HEK293 (cell line): ENCODE measurements around the gene MAPKAP1.

Experiments
- BCL11A ChIP-seq: fragments of 450-650 bp; formaldehyde crosslinking; IDR thresholded peaks from 2 replicates; pipeline ENCODE4 v1.5.1; 2016; ENCODE audit warnings: low read depth, missing biosample characterization, missing genetic modification characterization
- BCL11B ChIP-seq: fragments of 450-650 bp; formaldehyde crosslinking; IDR thresholded peaks from 2 replicates; pipeline ENCODE4 v1.5.1; 2016; ENCODE audit warnings: low read depth, missing biosample characterization, missing genetic modification characterization
- BCL6B ChIP-seq: fragments of 450-650 bp; formaldehyde crosslinking; IDR thresholded peaks from 2 replicates; pipeline ENCODE4 v1.5.1; 2017; ENCODE audit warnings: missing biosample characterization, missing genetic modification characterization
- MYNN ChIP-seq: fragments of 450-650 bp; formaldehyde crosslinking; IDR thresholded peaks from 2 replicates; pipeline ENCODE4 v1.5.1; 2016; ENCODE audit warnings: missing biosample characterization, missing genetic modification characterization, borderline replicate concordance
- PATZ1 ChIP-seq: fragments of 450-650 bp; formaldehyde crosslinking; IDR thresholded peaks from 2 replicates; pipeline ENCODE4 v1.5.1; 2016; ENCODE audit warnings: missing biosample characterization, missing genetic modification characterization
- PRDM2 ChIP-seq: fragments of 450-650 bp; formaldehyde crosslinking; IDR thresholded peaks from 2 replicates; pipeline ENCODE4 v1.5.1; 2016; ENCODE audit warnings: missing biosample characterization, missing genetic modification characterization, borderline replicate concordance
- PRDM6 ChIP-seq: fragments of 450-650 bp; formaldehyde crosslinking; IDR thresholded peaks from 2 replicates; pipeline ENCODE4 v1.5.1; 2017; ENCODE audit warnings: missing biosample characterization, missing genetic modification characterization
- SP7 ChIP-seq: fragments of 450-650 bp; formaldehyde crosslinking; IDR thresholded peaks from 2 replicates; pipeline ENCODE4 v1.5.1; 2016; ENCODE audit warnings: missing biosample characterization, missing genetic modification characterization
- ZBTB44 ChIP-seq: fragments of 450-650 bp; IDR thresholded peaks from 2 replicates; pipeline ENCODE4 v1.5.1; 2018; ENCODE audit warnings: missing biosample characterization, mild to moderate bottlenecking, missing genetic modification characterization
- ZNF138 ChIP-seq: fragments of 450-650 bp; formaldehyde crosslinking; IDR thresholded peaks from 2 replicates; pipeline ENCODE4 v1.5.1; 2016; ENCODE audit warnings: missing biosample characterization, missing genetic modification characterization, borderline replicate concordance
- ZNF148 ChIP-seq: fragments of 450-650 bp; formaldehyde crosslinking; IDR thresholded peaks from 2 replicates; pipeline ENCODE4 v1.5.0; 2017; ENCODE audit warnings: missing biosample characterization, missing genetic modification characterization, borderline replicate concordance
- ZNF266 ChIP-seq: fragments of 450-650 bp; formaldehyde crosslinking; IDR thresholded peaks from 2 replicates; pipeline ENCODE4 v1.5.1; 2016; ENCODE audit warnings: missing biosample characterization, missing genetic modification characterization, low read depth
- ZNF341 ChIP-seq: fragments of 450-650 bp; formaldehyde crosslinking; IDR thresholded peaks from 2 replicates; pipeline ENCODE4; 2016; ENCODE audit warnings: low read depth, missing biosample characterization, missing genetic modification characterization
- ZNF449 ChIP-seq: fragments of 450-650 bp; formaldehyde crosslinking; IDR thresholded peaks from 2 replicates; pipeline ENCODE4 v1.5.1; 2017; ENCODE audit warnings: missing biosample characterization, mild to moderate bottlenecking, missing genetic modification characterization, moderate library complexity
- ZNF48 ChIP-seq: fragments of 450-650 bp; formaldehyde crosslinking; IDR thresholded peaks from 2 replicates; pipeline ENCODE4 v1.5.1; 2016; ENCODE audit warnings: missing biosample characterization, missing genetic modification characterization
- ZNF521 ChIP-seq: fragments of 450-650 bp; formaldehyde crosslinking; IDR thresholded peaks from 2 replicates; pipeline ENCODE4 v1.5.1; 2017; ENCODE audit warnings: missing biosample characterization, mild to moderate bottlenecking, missing genetic modification characterization
- ZNF529 ChIP-seq: fragments of 450-650 bp; formaldehyde crosslinking; IDR thresholded peaks from 2 replicates; pipeline ENCODE4 v1.5.1; 2017; ENCODE audit warnings: missing genetic modification characterization, missing biosample characterization; ENCODE audit not compliant: insufficient replicate concordance
- ZNF626 ChIP-seq: fragments of 450-650 bp; sonication (Bioruptor Pico); formaldehyde crosslinking; IDR thresholded peaks from 2 replicates; pipeline ENCODE4 v1.5.1; 2018; ENCODE audit warnings: missing biosample characterization, missing genetic modification characterization, inconsistent platforms
- ZNF645 ChIP-seq: fragments of 450-650 bp; formaldehyde crosslinking; IDR thresholded peaks from 2 replicates; pipeline ENCODE4; 2016; ENCODE audit warnings: missing biosample characterization, missing genetic modification characterization
- ZNF830 ChIP-seq: fragments of 450-650 bp; IDR thresholded peaks from 2 replicates; pipeline ENCODE4 v1.5.0; 2018; ENCODE audit warnings: missing biosample characterization, missing genetic modification characterization, low read depth, mild to moderate bottlenecking, moderate library complexity

The MAPKAP1 gene

GRCh38 chr9:125634040-125634717, 72.8 kb downstream of the MAPKAP1 start (continued):
- TF ChIP-seq PRDM2 (tag by site-specific recombination) = no peak
- peak; percentile 60; the same call in 1 of the 2 replicates for TF ChIP-seq BCL6B (tag by site-specific recombination)
- peak; percentile 66 for TF ChIP-seq PRDM6 (tag by site-specific recombination)
- no peak for TF ChIP-seq PATZ1 (tag by site-specific recombination)
- TF ChIP-seq ZNF148 (tag by site-specific recombination) = no peak
- TF ChIP-seq ZNF341 (tag by site-specific recombination) = no peak
- TF ChIP-seq ZNF449 = no peak
- no peak for TF ChIP-seq ZNF48 (tag by site-specific recombination)
- TF ChIP-seq ZBTB44 = no peak
- TF ChIP-seq SP7 (tag by site-specific recombination) = peak; percentile 91
- no peak for TF ChIP-seq BCL11B
- no peak for TF ChIP-seq ZNF266
- TF ChIP-seq ZNF521 = no peak
- TF ChIP-seq ZNF645 (tag by site-specific recombination) = no peak
- TF ChIP-seq ZNF138 (tag by site-specific recombination) = no peak
- no peak for TF ChIP-seq BCL11A (tag by site-specific recombination)
- no peak for TF ChIP-seq ZNF626 (tag by site-specific recombination)
- TF ChIP-seq ZNF529 (tag by site-specific recombination) = no peak
- no peak for TF ChIP-seq ZNF830
- no peak for TF ChIP-seq MYNN (tag by site-specific recombination)
